Duodenal mucosa (tissue), 2 donors: Measurements from ENCODE around the gene SLC6A7.

Source experiments
- H3K27ac ChIP-seq: one replicate; pipeline ENCODE4 v1.7.0; 2013; ENCODE audit warnings: low read depth, low read length
- H3K27me3 ChIP-seq, 2 donors: one replicate each; pipeline ENCODE4 v1.7.0; 2013; ENCODE audit warnings: low read length in 2 of 2, control low read depth in 1 of 2; ENCODE audit not compliant: insufficient read depth in 2 of 2, control insufficient read depth in 1 of 2
- H3K36me3 ChIP-seq, 2 donors: one replicate each; pipeline ENCODE4 v1.7.0; 2013; ENCODE audit warnings: low read length in 2 of 2, control low read depth in 1 of 2; ENCODE audit not compliant: insufficient read depth in 2 of 2, control insufficient read depth in 1 of 2
- H3K4me1 ChIP-seq, 2 donors: one replicate each; pipeline ENCODE4 v1.7.0; 2013; ENCODE audit warnings: low read length in 2 of 2, control low read depth in 1 of 2; ENCODE audit not compliant: insufficient read depth in 2 of 2, control insufficient read depth in 1 of 2
- H3K4me3 ChIP-seq, 2 donors: one replicate each; pipeline ENCODE4 v1.7.0; 2013; ENCODE audit warnings: low read length in 2 of 2, low read depth in 1 of 2
- H3K9ac ChIP-seq, 2 donors: one replicate each; pipeline ENCODE4 v1.7.0; 2013; ENCODE audit warnings: low read length in 2 of 2, low read depth in 1 of 2
- H3K9me3 ChIP-seq, 2 donors: one replicate each; pipeline ENCODE4 v1.7.0; 2013; ENCODE audit warnings: low read length in 2 of 2, control low read depth in 1 of 2; ENCODE audit not compliant: control insufficient read depth in 1 of 2

SLC6A7 gene

GRCh38 chr5:150163547-150164059 lies 26.3 kb upstream of the SLC6A7 start:
- no peaks in the 10 kb centered on the region for H3K36me3 ChIP-seq
- peaks cover 44 to 50% of the 10 kb centered on the region in 2 donors for H3K4me1 ChIP-seq
- H3K4me3 ChIP-seq: no peak overlapping the region
- peaks cover 3 to 4% of the 10 kb centered on the region in 2 donors for H3K27me3 ChIP-seq
- H3K9ac ChIP-seq: peak overlapping the region; percentile 9 to 26
- no peaks in the 10 kb centered on the region for H3K9me3 ChIP-seq
- H3K27ac ChIP-seq: peak overlapping the region; percentile 7

GRCh38 chr5:150164211-150164980 lies 25.5 kb upstream of the SLC6A7 start:
- Histone ChIP-seq H3K9me3 (no peaks in the 10 kb centered on the region), H3K36me3 (no peaks in the 10 kb centered on the region), H3K27me3 (peaks cover 4 to 6% of the 10 kb centered on the region in 2 donors), H3K4me3 (no peak overlapping the region), H3K9ac (peak overlapping the region; percentile 27 to 56), H3K4me1 (peaks cover 52 to 58% of the 10 kb centered on the region in 2 donors), H3K27ac (peak overlapping the region; percentile 5)

GRCh38 chr5:150166037-150166649 lies 23.7 kb upstream of the SLC6A7 start:
- H3K27me3 ChIP-seq: peaks cover 4 to 6% of the 10 kb centered on the region in 2 donors
- H3K27ac ChIP-seq: no peak overlapping the region
- H3K4me3 ChIP-seq: peak overlapping the region; percentile 30 to 40
- peaks cover 67 to 68% of the 10 kb centered on the region in 2 donors for H3K4me1 ChIP-seq
- peak overlapping the region; percentile 51 to 60 for H3K9ac ChIP-seq
- H3K9me3 ChIP-seq: no peaks in the 10 kb centered on the region
- H3K36me3 ChIP-seq: peaks cover 3 to 5% of the 10 kb centered on the region in 2 donors

- peak within 1 kb of the TSS; percentile 91 to 97 for H3K9ac ChIP-seq
- H3K4me3 ChIP-seq: peak within 1 kb of the TSS; percentile 87 to 89
- peak within 1 kb of the TSS; percentile 34 for H3K27ac ChIP-seq
- H3K9me3 ChIP-seq: no peaks in the 10 kb centered on the region
- peaks cover 3 to 10% of the 10 kb centered on the region in 2 donors for H3K36me3 ChIP-seq
- peaks cover 4 to 6% of the 10 kb centered on the region in 2 donors for H3K27me3 ChIP-seq
- peaks cover 65% of the 10 kb centered on the region in 2 donors for H3K4me1 ChIP-seq
These were observed 23.0 kb upstream of the SLC6A7 start, which contains the start of gene CDX1 for GRCh38 chr5:150166650-150167511. TSS of gene CDX1 (plus strand) at chr5:150166778. CDS start at chr5:150166877, 99 bp downstream.

- Histone ChIP-seq H3K27me3 (peaks cover 4 to 6% of the 10 kb centered on the region in 2 donors), H3K36me3 (peaks cover 3 to 13% of the 10 kb centered on the region in 2 donors), H3K9ac (peak overlapping the region; percentile 91 to 97), H3K4me3 (peak overlapping the region; percentile 87 to 89), H3K4me1 (peaks cover 65 to 67% of the 10 kb centered on the region in 2 donors), H3K27ac (peak overlapping the region; percentile 34), H3K9me3 (no peaks in the 10 kb centered on the region)
These were observed 22.4 kb upstream of the SLC6A7 start for GRCh38 chr5:150167512-150167850.

- H3K27me3 ChIP-seq: peaks cover 4 to 6% of the 10 kb centered on the region in 2 donors
These were observed 22.0 kb upstream of the SLC6A7 start for GRCh38 chr5:150167908-150168307.

GRCh38 chr5:150168864-150169263 lies 21.0 kb upstream of the SLC6A7 start:
- H3K4me1 ChIP-seq: peaks cover 69 to 70% of the 10 kb centered on the region in 2 donors
- H3K9me3 ChIP-seq: no peaks in the 10 kb centered on the region
- H3K27me3 ChIP-seq: peaks cover 4 to 6% of the 10 kb centered on the region in 2 donors
- peak overlapping the region; percentile 87 to 89 for H3K4me3 ChIP-seq
- peaks cover 3 to 22% of the 10 kb centered on the region in 2 donors for H3K36me3 ChIP-seq
- no peak overlapping the region for H3K27ac ChIP-seq
- peak overlapping the region; percentile 64 to 97 for H3K9ac ChIP-seq

More at GRCh38 chr5:150167908-150168307, 22.0 kb upstream of the SLC6A7 start:
- Histone ChIP-seq H3K9ac (peak overlapping the region; percentile 91 to 97), H3K4me3 (peak overlapping the region; percentile 87 to 89), H3K4me1 (peaks cover 68 to 70% of the 10 kb centered on the region in 2 donors), H3K36me3 (peaks cover 3 to 13% of the 10 kb centered on the region in 2 donors), H3K27ac (no peak overlapping the region), H3K9me3 (no peaks in the 10 kb centered on the region)

- H3K27ac ChIP-seq: no peak overlapping the region
- peaks cover 4 to 6% of the 10 kb centered on the region in 2 donors for H3K27me3 ChIP-seq
- H3K36me3 ChIP-seq: peaks cover 3 to 30% of the 10 kb centered on the region in 2 donors
These were observed 17.7 kb upstream of the SLC6A7 start for GRCh38 chr5:150172145-150172544.

GRCh38 chr5:150172556-150172955 lies 17.3 kb upstream of the SLC6A7 start:
- Histone ChIP-seq H3K4me1 (peaks cover 72 to 77% of the 10 kb centered on the region in 2 donors), H3K4me3 (no peak overlapping the region), H3K9ac (peak overlapping the region in 1 of 2 donors; percentile 17), H3K27ac (no peak overlapping the region), H3K9me3 (no peaks in the 10 kb centered on the region), H3K36me3 (peaks cover 3 to 30% of the 10 kb centered on the region in 2 donors), H3K27me3 (peaks cover under 1 to 6% of the 10 kb centered on the region in 2 donors)

More at GRCh38 chr5:150172145-150172544, 17.7 kb upstream of the SLC6A7 start:
- Histone ChIP-seq H3K9ac (peak overlapping the region; percentile 17 to 32), H3K9me3 (no peaks in the 10 kb centered on the region), H3K4me1 (peaks cover 69 to 73% of the 10 kb centered on the region in 2 donors), H3K4me3 (no peak overlapping the region)
